Muscle layer of duodenum (tissue), 2 donors: Measurements from ENCODE around the gene SCAPER.
"Not testable (repeated sequence)": the region's sequence is repeated elsewhere in the genome, so short reads cannot be mapped to it uniquely, and the experiment has no call there.

Source experiments
- H3K27ac ChIP-seq: one replicate; pipeline ENCODE4 v1.7.0; 2013; ENCODE audit warnings: mild to moderate bottlenecking, low read length
- H3K27me3 ChIP-seq: one replicate; pipeline ENCODE4 v1.7.0; 2013; ENCODE audit warnings: low read depth, mild to moderate bottlenecking, control low read depth, low read length
- H3K36me3 ChIP-seq, 2 donors: one replicate each; pipeline ENCODE4 v1.7.0; 2013; ENCODE audit warnings: low read length in 2 of 2, control low read depth in 1 of 2, mild to moderate bottlenecking in 1 of 2; ENCODE audit not compliant: insufficient read depth in 2 of 2, control insufficient read depth in 1 of 2
- H3K4me1 ChIP-seq, 2 donors: one replicate each; pipeline ENCODE4 v1.7.0; 2013; ENCODE audit warnings: low read length in 2 of 2, mild to moderate bottlenecking in 2 of 2, control low read depth in 1 of 2, moderate library complexity in 1 of 2; ENCODE audit not compliant: insufficient read depth in 2 of 2, control insufficient read depth in 1 of 2
- H3K4me3 ChIP-seq, 2 donors: one replicate each; pipeline ENCODE4 v1.7.0; 2013; ENCODE audit warnings: low read length in 2 of 2, low read depth in 1 of 2, mild to moderate bottlenecking in 1 of 2
- H3K9me3 ChIP-seq, 2 donors: one replicate each; pipeline ENCODE4 v1.7.0; 2013; ENCODE audit warnings: low read length in 2 of 2, control low read depth in 1 of 2, mild to moderate bottlenecking in 1 of 2; ENCODE audit not compliant: control insufficient read depth in 1 of 2
- donor health status: healthy.

The SCAPER gene

GRCh38 chr15:76764004-76764403, 141.1 kb downstream of the SCAPER start:
- no peaks in the 10 kb centered on the region for H3K27me3 ChIP-seq
- peaks cover 6 to 26% of the 10 kb centered on the region in 2 donors for H3K36me3 ChIP-seq

GRCh38 chr15:76763554-76763953, 141.6 kb downstream of the SCAPER start:
- peaks cover 6 to 26% of the 10 kb centered on the region in 2 donors for H3K36me3 ChIP-seq
- H3K27me3 ChIP-seq, result no peaks in the 10 kb centered on the region
- H3K27ac ChIP-seq, result no peak overlapping the region
- no peak overlapping the region for H3K4me3 ChIP-seq
- peaks cover 0 to 2% of the 10 kb centered on the region in 2 donors for H3K9me3 ChIP-seq
- H3K4me1 ChIP-seq, result no peaks in the 10 kb centered on the region

More at GRCh38 chr15:76764004-76764403, 141.1 kb downstream of the SCAPER start:
- H3K9me3 ChIP-seq, result peaks cover 0 to 2% of the 10 kb centered on the region in 2 donors
- H3K4me1 ChIP-seq, result no peaks in the 10 kb centered on the region
- H3K4me3 ChIP-seq, result no peak overlapping the region
- no peak overlapping the region for H3K27ac ChIP-seq

GRCh38 chr15:76756381-76756780, 148.8 kb downstream of the SCAPER start:
- Histone ChIP-seq H3K36me3 (peaks cover 0 to 11% of the 10 kb centered on the region in 2 donors), H3K27ac (no peak overlapping the region), H3K4me3 (no peak overlapping the region), H3K27me3 (no peaks in the 10 kb centered on the region), H3K9me3 (no peaks in the 10 kb centered on the region), H3K4me1 (no peaks in the 10 kb centered on the region)

- Histone ChIP-seq H3K27me3 (no peaks in the 10 kb centered on the region), H3K4me3 (no peak overlapping the region), H3K9me3 (peaks cover 0 to 5% of the 10 kb centered on the region in 2 donors), H3K36me3 (peaks cover 0 to 25% of the 10 kb centered on the region in 2 donors), H3K4me1 (no peaks in the 10 kb centered on the region), H3K27ac (no peak overlapping the region)
These were observed 151.4 kb downstream of the SCAPER start for GRCh38 chr15:76753771-76754170.

GRCh38 chr15:76753131-76753530, 152.0 kb downstream of the SCAPER start:
- no peak overlapping the region for H3K27ac ChIP-seq
- peaks cover 0 to 25% of the 10 kb centered on the region in 2 donors for H3K36me3 ChIP-seq
- peaks cover 0 to 5% of the 10 kb centered on the region in 2 donors for H3K9me3 ChIP-seq
- no peaks in the 10 kb centered on the region for H3K27me3 ChIP-seq
- H3K4me3 ChIP-seq, result no peak overlapping the region
- no peaks in the 10 kb centered on the region for H3K4me1 ChIP-seq

- H3K4me3 ChIP-seq, result no peak overlapping the region
- no peaks in the 10 kb centered on the region for H3K27me3 ChIP-seq
- no peak overlapping the region for H3K27ac ChIP-seq
- no peaks in the 10 kb centered on the region for H3K4me1 ChIP-seq
- peaks cover 0 to 27% of the 10 kb centered on the region in 2 donors for H3K36me3 ChIP-seq
- H3K9me3 ChIP-seq, result peaks cover 0 to 5% of the 10 kb centered on the region in 2 donors
These were observed 152.6 kb downstream of the SCAPER start for GRCh38 chr15:76752549-76752948.

GRCh38 chr15:76737573-76737972, 167.6 kb downstream of the SCAPER start:
- Histone ChIP-seq H3K27me3 (no peaks in the 10 kb centered on the region), H3K9me3 (no peaks in the 10 kb centered on the region), H3K27ac (no peak overlapping the region), H3K4me1 (no peaks in the 10 kb centered on the region), H3K36me3 (peaks cover 0 to 17% of the 10 kb centered on the region in 2 donors), H3K4me3 (no peak overlapping the region)

GRCh38 chr15:76732321-76732720, 172.8 kb downstream of the SCAPER start:
- not testable (repeated sequence) for H3K9me3 ChIP-seq, H3K4me3 ChIP-seq, H3K27me3 ChIP-seq, H3K4me1 ChIP-seq, H3K27ac ChIP-seq
- H3K36me3 ChIP-seq, result peaks cover 0 to 28% of the 10 kb centered on the region in 2 donors

- Histone ChIP-seq H3K27me3 (no peaks in the 10 kb centered on the region), H3K36me3 (peaks cover 0 to 36% of the 10 kb centered on the region in 2 donors), H3K4me1 (no peaks in the 10 kb centered on the region), H3K27ac (no peak overlapping the region), H3K4me3 (no peak overlapping the region), H3K9me3 (peaks cover 0 to 3% of the 10 kb centered on the region in 2 donors)
These were observed 174.9 kb downstream of the SCAPER start for GRCh38 chr15:76730262-76730661.

- Histone ChIP-seq H3K9me3 (peaks cover 6 to 10% of the 10 kb centered on the region in 2 donors), H3K36me3 (peaks cover 0 to 47% of the 10 kb centered on the region in 2 donors), H3K27ac (no peak overlapping the region), H3K4me1 (no peaks in the 10 kb centered on the region), H3K4me3 (no peak overlapping the region), H3K27me3 (no peaks in the 10 kb centered on the region)
These were observed 186.3 kb downstream of the SCAPER start for GRCh38 chr15:76718863-76719262.

GRCh38 chr15:76714950-76715349, 190.2 kb downstream of the SCAPER start:
- H3K27me3 ChIP-seq, result no peaks in the 10 kb centered on the region
- H3K9me3 ChIP-seq, result peaks cover 6 to 10% of the 10 kb centered on the region in 2 donors
- peaks cover 0 to 48% of the 10 kb centered on the region in 2 donors for H3K36me3 ChIP-seq
- no peak overlapping the region for H3K4me3 ChIP-seq
- H3K27ac ChIP-seq, result no peak overlapping the region
- no peaks in the 10 kb centered on the region for H3K4me1 ChIP-seq

- no peak overlapping the region for H3K27ac ChIP-seq
- peaks cover 0 to 20% of the 10 kb centered on the region in 2 donors for H3K36me3 ChIP-seq
- H3K4me1 ChIP-seq, result no peaks in the 10 kb centered on the region
- H3K27me3 ChIP-seq, result no peaks in the 10 kb centered on the region
- no peak overlapping the region for H3K4me3 ChIP-seq
- peaks cover 6% of the 10 kb centered on the region in 2 donors for H3K9me3 ChIP-seq
These were observed 193.8 kb downstream of the SCAPER start for GRCh38 chr15:76711351-76711827.
